Esophagus muscularis mucosa (tissue), 4 donors: ENCODE data around the gene ZFHX2. TPM values are rescaled to one million over a fixed set of nuclear protein-coding genes. Genes with fewer than 3 reads are reported as not detected.

Experiments
- DNase-seq: peaks from one replicate; pipeline ENCODE4 v3.0.0-alpha.2; 2017; ENCODE audit errors: extremely low spot score
- H3K27ac ChIP-seq, 4 donors: fragments of 200-600 bp; sonication (generic); replicated peaks in 1 of 4; 1 replicate in 3 of 4; 2 replicates in 1 of 4; pipeline ENCODE4 v1.5.1; 2016 to 2019; ENCODE audit warnings: mild to moderate bottlenecking in 1 of 4
- H3K27me3 ChIP-seq, 4 donors: fragments of 200-600 bp; sonication (generic); one replicate each; pipeline versions ENCODE4 v1.5.1 to v1.6.0; 2016 to 2019
- H3K36me3 ChIP-seq, 4 donors: fragments of 200-600 bp; sonication (generic); one replicate each; pipeline ENCODE4 v1.5.1; 2016 to 2019
- H3K4me1 ChIP-seq, 4 donors: fragments of 200-600 bp; sonication (generic); one replicate each; pipeline ENCODE4 v1.5.1; 2016 to 2019
- H3K4me3 ChIP-seq, 4 donors: fragments of 200-600 bp; sonication (generic); 1 replicate in 2 of 4; 2 replicates in 2 of 4; pipeline ENCODE4 v1.5.1; 2016 to 2019; ENCODE audit warnings: mild to moderate bottlenecking in 4 of 4, moderate library complexity in 1 of 4
- H3K9me3 ChIP-seq, 4 donors: fragments of 200-600 bp; sonication (generic); 1 replicate in 3 of 4; 2 replicates in 1 of 4; pipeline ENCODE4 v1.5.1; 2016 to 2019
- CTCF ChIP-seq, 3 experiments: fragments of 200-600 bp in 2 of 3; fragments of 450-650 bp in 1 of 3; sonication (generic) in 2 of 3; IDR thresholded peaks; one replicate each; pipeline ENCODE4 v1.5.1; 2017 to 2019; ENCODE audit warnings: antibody characterized with exemption in 3 of 3, mild to moderate bottlenecking in 2 of 3, moderate library complexity in 1 of 3
- EP300 ChIP-seq: sonication (generic); formaldehyde crosslinking; IDR thresholded peaks from one replicate; pipeline ENCODE4 v1.6.1; 2017; ENCODE audit warnings: antibody characterized with exemption
- POLR2A ChIP-seq: fragments of 450-650 bp; IDR thresholded peaks from one replicate; pipeline ENCODE4 v1.6.1; 2017; ENCODE audit warnings: antibody characterized with exemption, moderate library complexity, mild to moderate bottlenecking, low read depth
- POLR2AphosphoS5 ChIP-seq, 2 donors: sonication (generic); formaldehyde crosslinking; IDR thresholded peaks; one replicate each; pipeline ENCODE4 v1.6.1; 2017; ENCODE audit warnings: antibody characterized with exemption in 2 of 2
- WGBS: methylation state at CpG from one replicate; pipeline ENCODE4 v1.1.5; 2018; 5-methylcytosine and 5-hydroxymethylcytosine counted together
- intact Hi-C: fragments of 100-400 bp; cut with DNase I; formaldehyde crosslinking; loops from one replicate; pipeline ENCODE4 v1.15.1; 2023
- total RNA-seq, 4 donors: library from RNA; depleted of rRNA; stranded (reverse); fragments of >200 nt; gene quantifications; one replicate each; pipeline versions ENCODE4 v1.1.0 to v1.2.1, GENCODE V29; 2016

ZFHX2 gene
- total RNA-seq, 4 donors from 2014 or later = 0.50 to 1.8 (median 1.2) TPM

- intact Hi-C loops = no loop called here
- no peak overlapping the region for H3K27ac ChIP-seq
- no peak overlapping the region for H3K4me3 ChIP-seq
- 91% methylated on average over 13 of the region's 13 CpGs for WGBS
- no peak for DNase-seq
- no peaks in the 10 kb centered on the region for H3K9me3 ChIP-seq
- H3K27me3 ChIP-seq = no peaks in the 10 kb centered on the region
- peaks cover 0 to 48% (median 30%) of the 10 kb centered on the region in 4 donors for H3K36me3 ChIP-seq
- no peak for TF ChIP-seq EP300
- no peak for TF ChIP-seq CTCF (IDR thresholded peaks at IDR 0.05)
- peaks cover 10 to 34% (median 23%) of the 10 kb centered on the region in 4 donors for H3K4me1 ChIP-seq
Measured at GRCh38 chr14:23564181-23564812, 12.7 kb upstream of the ZFHX2 start.

- H3K4me3 ChIP-seq = no peak overlapping the region
- H3K36me3 ChIP-seq = peaks cover 0 to 55% (median 36%) of the 10 kb centered on the region in 4 donors
- no peaks in the 10 kb centered on the region for H3K27me3 ChIP-seq
- H3K9me3 ChIP-seq = no peaks in the 10 kb centered on the region
- peak overlapping the region in 1 of 4 donors; percentile 18 for H3K27ac ChIP-seq
- intact Hi-C loops = no loop called here
- DNase-seq = no peak
- TF ChIP-seq POLR2A = no peak
- no peak for TF ChIP-seq POLR2AphosphoS5 (IDR thresholded peaks at IDR 0.05)
- TF ChIP-seq EP300 = no peak
- no peak for TF ChIP-seq CTCF (IDR thresholded peaks at IDR 0.05)
- 79% methylated on average over 9 of the region's 14 CpGs for WGBS
- H3K4me1 ChIP-seq = peaks cover 10 to 31% (median 23%) of the 10 kb centered on the region in 4 donors
Measured at GRCh38 chr14:23563473-23564180, 12.1 kb upstream of the ZFHX2 start.

- 95% methylated on average over 2 of the region's 2 CpGs for WGBS
- H3K36me3 ChIP-seq = peaks cover 0 to 59% (median 42%) of the 10 kb centered on the region in 4 donors
- peak overlapping the region in 1 of 4 donors; percentile 18 for H3K27ac ChIP-seq
- H3K4me3 ChIP-seq = no peak overlapping the region
- no peak for DNase-seq
- H3K4me1 ChIP-seq = peaks cover 8 to 28% (median 22%) of the 10 kb centered on the region in 4 donors
- intact Hi-C loops = no loop called here
- no peaks in the 10 kb centered on the region for H3K27me3 ChIP-seq
- no peaks in the 10 kb centered on the region for H3K9me3 ChIP-seq
- TF ChIP-seq CTCF (IDR thresholded peaks at IDR 0.05) (peak; percentile 87 to 98 (median 89)), EP300 (no peak)
Measured at GRCh38 chr14:23562822-23563472, 11.4 kb upstream of the ZFHX2 start.

- no peak overlapping the region for H3K27ac ChIP-seq
Measured at GRCh38 chr14:23561873-23562821, 10.6 kb upstream of the ZFHX2 start.

More at GRCh38 chr14:23561873-23562821, 10.6 kb upstream of the ZFHX2 start:
- H3K4me3 ChIP-seq = no peak overlapping the region
- no peaks in the 10 kb centered on the region for H3K9me3 ChIP-seq
- H3K27me3 ChIP-seq = no peaks in the 10 kb centered on the region
- TF ChIP-seq POLR2AphosphoS5 (IDR thresholded peaks at IDR 0.05) = peak in 1 of 2 donors; percentile 8
- TF ChIP-seq POLR2A = no peak
- WGBS = 80% methylated on average over 11 of the region's 15 CpGs
- DNase-seq = no peak
- H3K4me1 ChIP-seq = peaks cover 7 to 30% (median 23%) of the 10 kb centered on the region in 4 donors
- intact Hi-C loops = no loop called here
- peaks cover 0 to 59% (median 42%) of the 10 kb centered on the region in 4 donors for H3K36me3 ChIP-seq
